ENCODE results near the gene LRMDA.

LRMDA gene

DNA sequence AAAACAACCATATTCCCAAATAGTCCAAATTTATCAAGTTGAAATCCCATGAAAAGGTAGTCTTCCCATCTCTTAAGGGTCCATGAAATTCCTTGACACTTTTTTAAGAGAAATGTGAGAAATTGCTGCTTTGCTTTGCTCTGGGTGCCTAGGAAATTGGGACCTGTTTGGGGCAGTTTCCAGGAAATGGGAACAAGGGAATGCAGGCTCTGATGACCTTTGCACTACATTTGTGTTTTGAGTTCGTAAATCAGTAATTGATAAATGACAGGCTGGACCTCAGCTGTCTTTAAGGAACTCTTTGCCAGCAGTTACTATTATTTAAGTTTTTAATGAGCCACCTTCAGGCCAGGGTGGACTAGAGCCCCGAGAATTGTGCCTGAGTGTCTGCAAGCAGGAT is 203.5 kb downstream of the LRMDA start (continued):
- TF ChIP-seq, protein P1, sequence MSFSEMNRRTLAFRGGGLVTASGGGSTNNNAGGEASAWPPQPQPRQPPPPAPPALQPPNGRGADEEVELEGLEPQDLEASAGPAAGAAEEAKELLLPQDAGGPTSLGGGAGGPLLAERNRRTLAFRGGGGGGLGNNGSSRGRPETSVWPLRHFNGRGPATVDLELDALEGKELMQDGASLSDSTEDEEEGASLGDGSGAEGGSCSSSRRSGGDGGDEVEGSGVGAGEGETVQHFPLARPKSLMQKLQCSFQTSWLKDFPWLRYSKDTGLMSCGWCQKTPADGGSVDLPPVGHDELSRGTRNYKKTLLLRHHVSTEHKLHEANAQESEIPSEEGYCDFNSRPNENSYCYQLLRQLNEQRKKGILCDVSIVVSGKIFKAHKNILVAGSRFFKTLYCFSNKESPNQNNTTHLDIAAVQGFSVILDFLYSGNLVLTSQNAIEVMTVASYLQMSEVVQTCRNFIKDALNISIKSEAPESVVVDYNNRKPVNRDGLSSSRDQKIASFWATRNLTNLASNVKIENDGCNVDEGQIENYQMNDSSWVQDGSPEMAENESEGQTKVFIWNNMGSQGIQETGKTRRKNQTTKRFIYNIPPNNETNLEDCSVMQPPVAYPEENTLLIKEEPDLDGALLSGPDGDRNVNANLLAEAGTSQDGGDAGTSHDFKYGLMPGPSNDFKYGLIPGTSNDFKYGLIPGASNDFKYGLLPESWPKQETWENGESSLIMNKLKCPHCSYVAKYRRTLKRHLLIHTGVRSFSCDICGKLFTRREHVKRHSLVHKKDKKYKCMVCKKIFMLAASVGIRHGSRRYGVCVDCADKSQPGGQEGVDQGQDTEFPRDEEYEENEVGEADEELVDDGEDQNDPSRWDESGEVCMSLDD (tag by site-specific recombination; IDR thresholded peaks at IDR 0.05) = no peak

DNA sequence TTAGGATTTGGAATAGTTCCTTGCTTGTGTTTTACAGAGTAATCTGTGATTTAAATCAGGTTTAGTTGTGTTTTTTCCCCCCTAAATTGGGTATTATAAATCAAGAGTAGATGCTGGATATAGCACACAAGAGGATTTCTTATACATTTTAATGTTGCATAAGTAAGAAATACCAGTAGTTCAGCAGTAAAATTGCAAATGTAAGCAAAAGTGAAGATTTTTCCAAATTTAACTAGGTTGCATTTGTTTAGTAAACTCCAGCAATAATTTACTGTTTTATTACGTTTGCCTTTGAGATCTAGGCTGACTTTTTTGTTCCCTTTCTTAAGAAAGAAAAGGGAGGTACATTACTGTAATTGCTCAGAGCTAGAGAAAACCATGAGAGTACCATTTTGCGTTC is 207.3 kb downstream of the LRMDA start:
- no peak overlapping the region for H3K27ac ChIP-seq (ENCODE audit: extremely low read depth, low read depth, low read length)
- H3K4me1 ChIP-seq (ENCODE audit: control insufficient read depth, insufficient read depth, low read length) = no peaks in the 10 kb centered on the region
- ChIA-PET CTCF (no interaction called here), POLR2A (no interaction called here)
- H3K9me3 ChIP-seq (ENCODE audit: control insufficient read depth, insufficient read depth, low read depth, low read length) = no peaks in the 10 kb centered on the region
- no peaks in the 10 kb centered on the region for H3K36me3 ChIP-seq (ENCODE audit: control insufficient read depth in 2 of 2, insufficient read depth in 1 of 2, low read length in 2 of 2)
- no peak overlapping the region for H3K4me3 ChIP-seq (ENCODE audit: low read depth, low read length)
- TF ChIP-seq, protein P2, sequence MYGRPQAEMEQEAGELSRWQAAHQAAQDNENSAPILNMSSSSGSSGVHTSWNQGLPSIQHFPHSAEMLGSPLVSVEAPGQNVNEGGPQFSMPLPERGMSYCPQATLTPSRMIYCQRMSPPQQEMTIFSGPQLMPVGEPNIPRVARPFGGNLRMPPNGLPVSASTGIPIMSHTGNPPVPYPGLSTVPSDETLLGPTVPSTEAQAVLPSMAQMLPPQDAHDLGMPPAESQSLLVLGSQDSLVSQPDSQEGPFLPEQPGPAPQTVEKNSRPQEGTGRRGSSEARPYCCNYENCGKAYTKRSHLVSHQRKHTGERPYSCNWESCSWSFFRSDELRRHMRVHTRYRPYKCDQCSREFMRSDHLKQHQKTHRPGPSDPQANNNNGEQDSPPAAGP (tag by site-specific recombination; IDR thresholded peaks at IDR 0.05) = no peak
- TF ChIP-seq KLF10 (tag by site-specific recombination; IDR thresholded peaks at IDR 0.05) = no peak

DNA sequence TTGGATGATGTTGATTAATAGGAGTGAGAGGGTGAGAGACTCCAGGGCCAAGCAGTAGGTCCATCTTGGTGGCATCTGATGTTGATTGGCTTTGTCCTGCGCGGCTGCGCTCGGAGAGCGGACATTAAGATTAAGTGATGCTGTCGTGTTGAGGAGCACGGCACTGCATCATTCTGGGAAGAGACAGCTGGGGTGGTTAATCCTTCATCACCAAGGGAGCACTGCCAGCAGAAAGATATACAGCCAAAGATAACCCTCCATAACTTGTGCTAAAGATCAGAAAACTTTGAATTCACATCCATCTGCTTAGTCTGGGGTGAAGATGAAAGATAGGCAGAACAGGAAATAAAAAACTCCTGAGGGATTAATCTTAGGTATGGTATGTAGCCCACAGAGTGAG is 208.3 kb downstream of the LRMDA start:
- Histone ChIP-seq H3K27ac (ENCODE audit: extremely low read depth, low read depth, low read length) (no peak overlapping the region), H3K4me1 (ENCODE audit: control insufficient read depth, insufficient read depth, low read length) (peaks cover 9% of the 10 kb centered on the region), H3K4me3 (ENCODE audit: low read depth, low read length) (no peak overlapping the region), H3K36me3 (ENCODE audit: control insufficient read depth in 2 of 2, insufficient read depth in 1 of 2, low read length in 2 of 2) (no peaks in the 10 kb centered on the region), H3K9me3 (ENCODE audit: control insufficient read depth, insufficient read depth, low read depth, low read length) (no peaks in the 10 kb centered on the region)
- POLR2A ChIA-PET = no interaction called here
- no peak for TF ChIP-seq MYNN (tag by site-specific recombination; IDR thresholded peaks at IDR 0.05; ENCODE audit: borderline replicate concordance)
- TF ChIP-seq, protein P3, sequence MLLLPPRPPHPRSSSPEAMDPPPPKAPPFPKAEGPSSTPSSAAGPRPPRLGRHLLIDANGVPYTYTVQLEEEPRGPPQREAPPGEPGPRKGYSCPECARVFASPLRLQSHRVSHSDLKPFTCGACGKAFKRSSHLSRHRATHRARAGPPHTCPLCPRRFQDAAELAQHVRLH (tag by site-specific recombination; IDR thresholded peaks at IDR 0.05) = no peak
- TF ChIP-seq SCRT1 (tag by site-specific recombination; IDR thresholded peaks at IDR 0.05; ENCODE audit: borderline replicate concordance) = no peak
- TF ChIP-seq ZNF830 (tag by site-specific recombination; IDR thresholded peaks at IDR 0.05; ENCODE audit: low read depth) = no peak
- CTCF ChIA-PET = no interaction called here

DNA sequence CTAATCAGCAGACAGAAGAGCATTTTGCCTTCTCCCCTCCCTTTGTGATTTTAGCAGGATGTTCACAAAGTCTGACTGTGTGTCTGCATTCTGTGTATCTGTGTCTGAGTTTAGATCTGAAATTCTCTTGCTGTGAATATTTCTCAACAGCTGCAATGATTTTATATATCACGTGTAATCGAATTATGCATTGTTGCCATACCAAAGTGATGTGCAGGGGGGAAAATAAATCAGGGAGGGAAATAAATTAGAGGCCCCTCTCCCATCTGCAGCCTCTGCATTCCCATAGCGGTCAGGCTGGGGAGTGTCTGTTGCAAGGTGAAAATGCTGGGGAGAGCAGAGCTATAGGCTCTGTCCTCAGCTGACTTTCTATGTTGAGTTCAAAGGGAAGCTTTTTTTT is 209.0 kb downstream of the LRMDA start:
- Histone ChIP-seq H3K4me3 (ENCODE audit: low read depth, low read length) (no peak overlapping the region), H3K9me3 (ENCODE audit: control insufficient read depth, insufficient read depth, low read depth, low read length) (no peaks in the 10 kb centered on the region), H3K36me3 (ENCODE audit: control insufficient read depth in 2 of 2, insufficient read depth in 1 of 2, low read length in 2 of 2) (no peaks in the 10 kb centered on the region), H3K27ac (ENCODE audit: extremely low read depth, low read depth, low read length) (no peak overlapping the region), H3K4me1 (ENCODE audit: control insufficient read depth, insufficient read depth, low read length) (peaks cover 9% of the 10 kb centered on the region)
- ChIA-PET CTCF (interaction anchor here (1.0 kb wide), 1 partner anchor 395 kb away, joined by 3 read pairs; no protein-coding TSS in a partner anchor), POLR2A (no interaction called here)
- TF ChIP-seq ZNF146 (tag by site-specific recombination; IDR thresholded peaks at IDR 0.05) (no peak), ZNF157 (tag by site-specific recombination; IDR thresholded peaks at IDR 0.05) (no peak), ZNF837 (tag by site-specific recombination; IDR thresholded peaks at IDR 0.05) (no peak), ZNF530 (tag by site-specific recombination; IDR thresholded peaks at IDR 0.05; ENCODE audit: low read depth) (no peak), ZNF214 (tag by site-specific recombination; IDR thresholded peaks at IDR 0.05; ENCODE audit: borderline replicate concordance) (no peak), ZXDB (tag by site-specific recombination; IDR thresholded peaks at IDR 0.05) (no peak), ZNF202 (tag by site-specific recombination; IDR thresholded peaks at IDR 0.05; ENCODE audit: borderline replicate concordance) (no peak), ZNF571 (tag by site-specific recombination; IDR thresholded peaks at IDR 0.05) (no peak)
- TF ChIP-seq, protein P4, sequence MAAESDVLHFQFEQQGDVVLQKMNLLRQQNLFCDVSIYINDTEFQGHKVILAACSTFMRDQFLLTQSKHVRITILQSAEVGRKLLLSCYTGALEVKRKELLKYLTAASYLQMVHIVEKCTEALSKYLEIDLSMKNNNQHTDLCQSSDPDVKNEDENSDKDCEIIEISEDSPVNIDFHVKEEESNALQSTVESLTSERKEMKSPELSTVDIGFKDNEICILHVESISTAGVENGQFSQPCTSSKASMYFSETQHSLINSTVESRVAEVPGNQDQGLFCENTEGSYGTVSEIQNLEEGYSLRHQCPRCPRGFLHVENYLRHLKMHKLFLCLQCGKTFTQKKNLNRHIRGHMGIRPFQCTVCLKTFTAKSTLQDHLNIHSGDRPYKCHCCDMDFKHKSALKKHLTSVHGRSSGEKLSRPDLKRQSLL (tag by site-specific recombination; IDR thresholded peaks at IDR 0.05) = no peak
- TF ChIP-seq, protein P5, sequence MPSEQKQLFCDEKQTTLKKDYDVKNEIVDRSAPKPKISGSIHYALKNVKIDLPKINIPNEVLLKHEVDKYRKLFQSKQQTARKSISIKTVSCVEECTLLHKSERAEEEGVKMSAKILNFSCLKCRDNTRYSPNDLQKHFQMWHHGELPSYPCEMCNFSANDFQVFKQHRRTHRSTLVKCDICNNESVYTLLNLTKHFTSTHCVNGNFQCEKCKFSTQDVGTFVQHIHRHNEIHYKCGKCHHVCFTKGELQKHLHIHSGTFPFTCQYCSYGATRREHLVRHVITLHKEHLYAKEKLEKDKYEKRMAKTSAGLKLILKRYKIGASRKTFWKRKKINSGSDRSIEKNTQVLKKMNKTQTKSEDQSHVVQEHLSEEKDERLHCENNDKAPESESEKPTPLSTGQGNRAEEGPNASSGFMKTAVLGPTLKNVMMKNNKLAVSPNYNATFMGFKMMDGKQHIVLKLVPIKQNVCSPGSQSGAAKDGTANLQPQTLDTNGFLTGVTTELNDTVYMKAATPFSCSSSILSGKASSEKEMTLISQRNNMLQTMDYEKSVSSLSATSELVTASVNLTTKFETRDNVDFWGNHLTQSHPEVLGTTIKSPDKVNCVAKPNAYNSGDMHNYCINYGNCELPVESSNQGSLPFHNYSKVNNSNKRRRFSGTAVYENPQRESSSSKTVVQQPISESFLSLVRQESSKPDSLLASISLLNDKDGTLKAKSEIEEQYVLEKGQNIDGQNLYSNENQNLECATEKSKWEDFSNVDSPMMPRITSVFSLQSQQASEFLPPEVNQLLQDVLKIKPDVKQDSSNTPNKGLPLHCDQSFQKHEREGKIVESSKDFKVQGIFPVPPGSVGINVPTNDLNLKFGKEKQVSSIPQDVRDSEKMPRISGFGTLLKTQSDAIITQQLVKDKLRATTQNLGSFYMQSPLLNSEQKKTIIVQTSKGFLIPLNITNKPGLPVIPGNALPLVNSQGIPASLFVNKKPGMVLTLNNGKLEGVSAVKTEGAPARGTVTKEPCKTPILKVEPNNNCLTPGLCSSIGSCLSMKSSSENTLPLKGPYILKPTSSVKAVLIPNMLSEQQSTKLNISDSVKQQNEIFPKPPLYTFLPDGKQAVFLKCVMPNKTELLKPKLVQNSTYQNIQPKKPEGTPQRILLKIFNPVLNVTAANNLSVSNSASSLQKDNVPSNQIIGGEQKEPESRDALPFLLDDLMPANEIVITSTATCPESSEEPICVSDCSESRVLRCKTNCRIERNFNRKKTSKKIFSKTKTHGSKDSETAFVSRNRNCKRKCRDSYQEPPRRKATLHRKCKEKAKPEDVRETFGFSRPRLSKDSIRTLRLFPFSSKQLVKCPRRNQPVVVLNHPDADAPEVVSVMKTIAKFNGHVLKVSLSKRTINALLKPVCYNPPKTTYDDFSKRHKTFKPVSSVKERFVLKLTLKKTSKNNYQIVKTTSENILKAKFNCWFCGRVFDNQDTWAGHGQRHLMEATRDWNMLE (tag by site-specific recombination; conservative IDR thresholded peaks at IDR 0.05; ENCODE audit: low read depth) = no peak
